Measurements from ENCODE around the gene PAX7.

PAX7 gene

DNA sequence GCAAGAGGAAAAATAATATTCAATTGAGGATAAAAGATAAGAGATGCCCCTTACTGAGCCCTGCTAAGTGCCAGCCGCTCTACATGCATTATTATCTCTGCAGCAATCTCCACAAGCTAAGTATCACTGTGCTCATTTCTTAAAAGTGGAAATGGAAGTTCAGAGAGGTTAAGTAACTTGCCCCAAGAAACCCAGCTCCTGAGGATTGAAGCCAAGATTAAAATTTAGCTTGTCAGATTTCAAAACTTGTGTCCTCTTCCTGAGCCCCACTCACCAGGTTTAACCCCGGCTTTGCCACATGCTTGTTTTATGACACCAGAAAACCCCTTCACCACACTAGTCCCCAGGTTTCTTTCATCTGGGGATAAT is 11.2 kb upstream of the PAX7 start:
- no peak for DNase-seq

- DNase-seq, result no peak
Observed at GRCh38 chr1:18628511-18628910, 2.1 kb upstream of the PAX7 start.

GRCh38 chr1:18629659-18630510 is 761 bp upstream of the PAX7 start:
- DNase-seq, result no peak

DNA sequence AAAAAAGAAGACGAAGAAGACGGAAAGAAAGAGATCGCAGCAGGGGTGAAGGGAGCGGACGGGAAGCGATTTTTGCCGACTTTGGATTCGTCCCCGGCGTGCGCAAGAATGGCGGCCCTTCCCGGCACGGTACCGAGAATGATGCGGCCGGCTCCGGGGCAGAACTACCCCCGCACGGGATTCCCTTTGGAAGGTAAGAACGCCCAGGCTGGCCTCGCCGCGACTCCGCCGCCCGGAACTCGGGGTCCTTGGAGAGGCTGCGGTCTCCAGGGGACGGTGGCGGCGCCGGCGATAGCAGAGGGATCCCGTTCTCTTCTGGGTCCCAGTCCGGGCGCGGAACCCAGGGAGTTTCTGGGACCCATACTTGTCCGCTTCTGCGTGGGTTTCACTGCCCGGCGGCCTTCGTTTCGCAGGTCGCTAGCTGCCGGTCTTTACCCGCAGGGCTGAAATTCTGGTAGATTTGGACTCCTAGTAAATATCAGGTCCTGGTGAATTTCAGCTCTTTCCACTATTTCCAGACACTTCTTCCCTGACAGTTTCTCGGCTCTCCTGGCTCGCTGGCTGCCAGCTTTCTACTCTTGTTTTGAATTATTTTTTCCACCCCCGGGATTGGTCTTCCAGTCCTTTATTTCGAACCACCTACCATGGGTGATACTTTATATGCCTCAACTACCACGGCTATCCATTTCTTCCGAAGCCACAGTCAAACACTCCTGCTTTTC is 1.0 kb downstream of the PAX7 start:
- no peak for DNase-seq

GRCh38 chr1:18632218-18632588 is 1.6 kb downstream of the PAX7 start:
- DNase-seq, result no peak

GRCh38 chr1:18632783-18633421 is 2.3 kb downstream of the PAX7 start:
- DNase-seq, result no peak

- no peak for DNase-seq
Observed at GRCh38 chr1:18633422-18634155, 2.9 kb downstream of the PAX7 start.

- no peak for DNase-seq
Observed at GRCh38 chr1:18634276-18634675, 3.6 kb downstream of the PAX7 start.

- no peak for DNase-seq
Observed at GRCh38 chr1:18635070-18635577, 4.5 kb downstream of the PAX7 start.

DNA sequence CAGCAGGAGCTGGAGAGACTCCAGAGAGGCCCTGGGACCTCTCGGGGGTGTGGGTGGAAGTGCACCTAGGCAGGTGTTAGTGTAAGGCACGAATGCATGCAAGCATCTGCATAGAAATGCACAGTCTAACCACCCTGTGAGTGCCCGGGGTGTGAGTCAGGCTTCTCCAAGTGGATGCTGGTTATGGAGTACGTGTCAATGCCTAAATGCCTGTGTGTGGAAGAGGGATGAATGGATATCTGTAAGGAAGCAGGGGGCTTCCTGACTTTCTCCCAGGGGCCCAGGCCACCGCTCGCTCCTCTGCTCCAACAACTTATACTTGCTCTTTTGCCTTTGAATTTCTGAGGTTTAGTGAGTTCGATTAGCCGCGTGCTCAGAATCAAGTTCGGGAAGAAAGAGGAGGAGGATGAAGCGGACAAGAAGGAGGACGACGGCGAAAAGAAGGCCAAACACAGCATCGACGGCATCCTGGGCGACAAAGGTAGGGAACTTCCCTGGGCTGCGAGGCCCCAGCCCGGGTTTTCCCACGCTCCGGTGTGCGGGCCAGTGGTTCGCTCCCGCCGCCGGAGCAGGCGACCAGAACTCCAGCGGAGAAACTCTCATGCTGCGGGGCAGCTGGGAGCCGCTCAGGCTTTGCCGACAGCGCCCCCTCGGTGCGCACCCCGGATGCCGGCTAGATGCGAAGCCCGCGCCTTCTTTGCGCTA is 5.4 kb downstream of the PAX7 start:
- DNase-seq, result no peak

GRCh38 chr1:18636596-18637508 is 6.2 kb downstream of the PAX7 start:
- no peak for DNase-seq

GRCh38 chr1:18637511-18637960 is 6.9 kb downstream of the PAX7 start:
- no peak for DNase-seq

DNA sequence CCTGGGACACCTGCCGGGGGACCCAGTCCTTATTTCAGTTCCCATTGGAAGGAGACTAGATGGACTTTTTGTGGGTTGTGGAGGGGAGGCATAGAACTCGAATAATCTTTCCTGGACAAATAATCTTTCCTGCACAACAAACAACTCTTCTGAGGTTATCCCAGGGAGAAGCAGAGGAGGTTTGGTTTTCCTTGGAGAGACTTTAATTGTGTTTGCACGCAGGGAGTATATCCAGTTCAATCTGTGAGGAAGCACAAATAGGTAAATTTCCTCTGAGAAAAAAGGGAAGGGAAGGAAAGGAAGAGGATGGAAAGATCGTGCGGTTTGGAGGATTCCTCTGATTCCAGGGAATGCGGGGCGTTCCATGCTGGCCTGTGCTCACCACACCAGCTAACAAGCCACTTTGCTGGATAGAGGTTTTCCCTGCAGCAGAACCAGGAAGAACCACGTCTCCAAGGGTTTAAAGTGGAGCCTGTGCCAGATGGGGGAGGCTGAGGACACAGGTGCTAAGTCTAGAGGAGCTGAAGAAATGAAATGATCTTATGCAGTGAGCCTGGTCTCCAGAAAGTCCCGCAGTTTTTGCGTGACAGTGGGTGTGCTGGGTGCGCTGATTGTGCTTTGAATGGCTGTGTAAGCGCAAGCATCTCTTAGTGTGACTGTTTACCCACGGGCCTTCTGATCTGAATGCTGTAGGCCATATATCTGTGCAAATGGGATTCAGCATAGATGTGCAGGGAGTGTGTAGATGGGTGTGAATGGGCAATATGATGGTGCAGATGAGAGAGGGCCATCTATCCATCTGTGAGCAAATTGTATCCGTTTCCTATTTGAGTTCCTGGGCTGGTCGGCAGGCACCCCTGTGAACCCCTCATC is 7.6 kb downstream of the PAX7 start:
- DNase-seq, result no peak

DNA sequence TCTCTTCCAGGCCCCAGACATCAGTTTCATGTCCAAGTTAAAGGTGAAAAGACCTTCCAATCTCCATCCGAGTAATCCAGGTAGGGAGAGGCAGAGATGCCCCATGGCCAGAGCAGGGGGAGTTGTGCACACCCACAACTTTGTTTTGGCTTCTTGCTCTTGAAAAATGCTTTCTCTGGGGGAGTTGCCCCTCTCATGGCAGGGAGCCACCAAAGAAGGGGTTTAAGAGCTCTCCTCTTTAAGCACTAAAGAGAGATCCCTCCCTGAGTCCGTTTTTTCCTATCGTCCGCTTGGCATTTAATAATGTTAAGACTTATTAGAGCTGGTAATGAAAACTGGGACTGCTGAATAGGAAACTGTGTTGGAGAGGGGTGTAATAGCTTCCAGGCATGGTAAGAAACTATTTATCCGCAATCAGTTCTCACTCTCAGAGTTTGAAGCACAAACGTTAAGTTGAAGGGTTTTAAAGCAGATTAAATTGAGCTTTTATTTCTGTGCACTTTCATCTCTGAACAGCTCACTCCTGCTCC is 8.3 kb downstream of the PAX7 start:
- DNase-seq, result no peak

DNA sequence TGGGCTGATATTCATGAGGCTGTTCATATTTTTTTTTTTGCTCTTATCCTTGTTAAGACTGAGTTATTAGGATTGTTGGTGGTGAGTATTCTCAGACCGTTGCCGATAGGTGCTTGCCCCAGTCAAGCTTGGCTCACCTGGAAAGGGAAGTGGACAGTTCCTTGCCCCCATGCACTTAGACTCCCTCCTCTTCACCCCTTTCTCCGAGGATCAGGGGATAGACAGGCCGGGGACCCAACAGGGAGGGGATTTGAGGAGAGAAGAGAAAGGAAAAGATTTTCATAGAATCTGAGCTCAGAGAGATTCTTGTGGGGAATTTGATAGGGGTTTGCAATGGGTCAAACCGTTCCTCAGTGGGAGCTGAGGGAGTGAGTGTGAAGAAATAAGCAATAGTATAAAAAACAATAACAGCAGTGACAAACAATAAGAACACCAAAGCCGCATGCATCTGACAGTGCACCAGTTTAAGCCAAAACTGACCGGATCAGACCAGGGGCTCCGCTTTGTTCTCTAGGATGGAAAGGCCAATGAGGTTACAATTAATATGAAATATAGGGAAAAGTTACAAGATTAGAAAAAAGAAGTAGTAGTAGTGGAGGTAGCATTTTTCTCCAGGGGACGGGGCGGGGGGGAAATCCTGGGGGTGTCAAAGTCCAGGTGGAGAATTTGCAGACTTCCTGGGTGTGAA is 8.9 kb downstream of the PAX7 start:
- no peak for DNase-seq

DNA sequence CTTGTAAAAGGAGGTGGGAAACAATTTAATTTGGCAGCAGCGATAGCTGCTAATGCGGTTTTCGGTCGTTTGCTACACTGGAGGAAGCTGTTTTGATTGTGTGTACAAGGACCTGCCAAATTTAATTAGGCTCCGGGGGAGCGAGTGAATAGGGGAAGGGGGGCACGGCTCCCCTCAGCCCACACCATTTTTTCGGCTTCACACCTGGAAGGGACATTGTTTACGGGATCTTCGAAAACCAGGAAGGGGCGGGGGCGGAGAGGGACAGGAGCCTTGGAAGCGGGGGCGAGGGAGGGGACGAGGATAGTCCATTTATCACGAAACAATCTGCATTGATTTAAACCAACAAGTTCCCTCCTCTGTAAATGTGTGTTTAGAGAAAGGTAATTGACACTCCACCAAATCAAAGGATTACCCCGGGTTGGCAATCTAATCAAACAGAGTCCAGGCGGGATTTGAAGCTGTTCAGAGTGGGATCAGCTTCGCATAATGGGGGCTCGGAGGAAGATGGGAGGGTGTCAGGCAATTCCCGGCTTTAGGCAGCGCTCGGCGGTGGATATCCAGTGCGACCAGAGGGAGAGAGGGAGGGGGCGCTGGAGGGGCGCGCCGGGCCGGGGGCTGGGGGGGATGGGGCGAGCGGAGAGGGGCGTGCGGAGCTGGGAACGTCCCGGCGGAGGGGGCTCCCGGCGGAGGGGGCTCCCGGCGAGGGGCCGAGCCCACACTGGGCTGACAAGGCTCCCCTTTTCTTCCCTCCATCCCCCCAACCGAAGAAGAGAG is 9.8 kb downstream of the PAX7 start:
- no peak for DNase-seq

GRCh38 chr1:18641005-18641941 is 10.6 kb downstream of the PAX7 start:
- no peak for DNase-seq
